Measurements from ENCODE around the gene ICAM1. TPM values are rescaled to one million over a fixed set of nuclear protein-coding genes. Genes with fewer than 3 reads are reported as not detected.
"Not testable (repeated sequence)": the region's sequence is repeated elsewhere in the genome, so short reads cannot be mapped to it uniquely, and the experiment has no call there.

Gene ICAM1, protein sequence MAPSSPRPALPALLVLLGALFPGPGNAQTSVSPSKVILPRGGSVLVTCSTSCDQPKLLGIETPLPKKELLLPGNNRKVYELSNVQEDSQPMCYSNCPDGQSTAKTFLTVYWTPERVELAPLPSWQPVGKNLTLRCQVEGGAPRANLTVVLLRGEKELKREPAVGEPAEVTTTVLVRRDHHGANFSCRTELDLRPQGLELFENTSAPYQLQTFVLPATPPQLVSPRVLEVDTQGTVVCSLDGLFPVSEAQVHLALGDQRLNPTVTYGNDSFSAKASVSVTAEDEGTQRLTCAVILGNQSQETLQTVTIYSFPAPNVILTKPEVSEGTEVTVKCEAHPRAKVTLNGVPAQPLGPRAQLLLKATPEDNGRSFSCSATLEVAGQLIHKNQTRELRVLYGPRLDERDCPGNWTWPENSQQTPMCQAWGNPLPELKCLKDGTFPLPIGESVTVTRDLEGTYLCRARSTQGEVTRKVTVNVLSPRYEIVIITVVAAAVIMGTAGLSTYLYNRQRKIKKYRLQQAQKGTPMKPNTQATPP
- 1 to 10 TPM; 5.0 to 6.6 (median 5.6) TPM for polyA plus RNA-seq (ENCODE audit: insufficient read length in 3 of 3)
- long read RNA-seq, donor 1 = 0 reads
- long read RNA-seq, donor 2, partial matches to known transcripts = 0 of 2 reads
- long read RNA-seq, donor 2, other reads (novel, unspliced or antisense) = 0 of 2 reads
- long read RNA-seq, donor 3, partial matches to known transcripts = 0 of 3 reads
- long read RNA-seq, donor 3, other reads (novel, unspliced or antisense) = 0 of 3 reads
- long read RNA-seq, donor 4, partial matches to known transcripts = 0 of 4 reads
- long read RNA-seq, donor 4, other reads (novel, unspliced or antisense) = 0 of 4 reads
- long read RNA-seq, donor 5, partial matches to known transcripts = 0 of 2 reads
- long read RNA-seq, donor 5, other reads (novel, unspliced or antisense) = 0 of 2 reads
- long read RNA-seq, donor 6, partial matches to known transcripts = 0 of 2 reads
- long read RNA-seq, donor 6, other reads (novel, unspliced or antisense) = 0 of 2 reads
- long read RNA-seq, donor 7, partial matches to known transcripts = 0 of 1 reads
- long read RNA-seq, donor 7, other reads (novel, unspliced or antisense) = 0 of 1 reads
- long read RNA-seq, donor 8, partial matches to known transcripts = 0 of 1 reads
- long read RNA-seq, donor 8, other reads (novel, unspliced or antisense) = 0 of 1 reads
- long read RNA-seq, donor 9, partial matches to known transcripts = 0 of 2 reads
- long read RNA-seq, donor 9, other reads (novel, unspliced or antisense) = 0 of 2 reads
- long read RNA-seq, donor 10, partial matches to known transcripts = 0 of 2 reads
- long read RNA-seq, donor 10, other reads (novel, unspliced or antisense) = 0 of 2 reads
- long read RNA-seq, donor 11, partial matches to known transcripts = 0 of 4 reads
- long read RNA-seq, donor 11, other reads (novel, unspliced or antisense) = 0 of 4 reads
- long read RNA-seq, donor 12, partial matches to known transcripts = 0 of 3 reads
- long read RNA-seq, donor 12, other reads (novel, unspliced or antisense) = 0 of 3 reads
- long read RNA-seq, donor 13 = 0 reads
- long read RNA-seq, donor 14 = 0 reads
- long read RNA-seq, donor 15 = 0 reads
- long read RNA-seq, donor 16, partial matches to known transcripts = 0 of 1 reads
- long read RNA-seq, donor 16, other reads (novel, unspliced or antisense) = 0 of 1 reads

GRCh38 chr19:10270616-10271394, at the start of gene ICAM1:
Gene ICAM1, plus strand, starts transcription at chr19:10271120. Its CDS starts 40 bp downstream, at chr19:10271160.
- no peak for DNase-seq

- DNase-seq = no peak
These were observed 48.6 kb upstream of the ICAM1 start for GRCh38 chr19:10222201-10222890.

DNA sequence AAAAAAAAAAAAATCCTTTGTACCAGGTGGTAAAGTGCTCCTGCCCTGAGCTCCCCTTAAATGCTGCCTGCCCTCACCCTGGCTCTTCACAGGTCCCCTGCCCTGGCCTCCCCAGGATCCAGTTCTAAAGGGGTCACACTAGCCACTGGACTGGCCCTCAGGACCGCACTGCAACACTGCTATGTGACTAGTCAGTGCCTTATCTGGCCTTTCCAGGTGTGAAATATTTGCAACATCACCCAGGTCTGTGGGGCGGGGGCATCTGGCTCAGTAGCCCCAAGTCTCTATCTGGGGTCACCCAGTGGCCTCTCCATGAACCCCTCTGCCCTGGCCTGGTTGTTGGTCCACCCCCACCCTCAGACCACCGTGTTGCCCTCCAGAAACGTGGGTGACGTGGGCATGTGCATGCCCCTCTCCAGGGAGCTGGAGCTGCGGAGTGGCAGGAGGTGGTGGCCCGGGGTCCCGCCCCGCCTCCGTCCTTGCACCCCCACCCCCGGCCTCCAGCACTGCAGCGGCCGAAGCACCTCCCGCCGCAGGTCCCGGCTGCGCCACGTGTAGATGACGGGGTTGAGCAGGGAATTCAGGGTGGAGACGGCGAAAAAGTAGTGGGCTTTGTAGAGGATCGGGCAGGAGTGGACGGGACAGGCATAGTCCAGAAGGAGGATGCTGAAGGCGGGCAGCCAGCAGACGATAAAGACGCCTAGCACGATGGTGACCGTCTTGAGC, 47.3 kb upstream of the ICAM1 start:
- no peak for DNase-seq

DNA sequence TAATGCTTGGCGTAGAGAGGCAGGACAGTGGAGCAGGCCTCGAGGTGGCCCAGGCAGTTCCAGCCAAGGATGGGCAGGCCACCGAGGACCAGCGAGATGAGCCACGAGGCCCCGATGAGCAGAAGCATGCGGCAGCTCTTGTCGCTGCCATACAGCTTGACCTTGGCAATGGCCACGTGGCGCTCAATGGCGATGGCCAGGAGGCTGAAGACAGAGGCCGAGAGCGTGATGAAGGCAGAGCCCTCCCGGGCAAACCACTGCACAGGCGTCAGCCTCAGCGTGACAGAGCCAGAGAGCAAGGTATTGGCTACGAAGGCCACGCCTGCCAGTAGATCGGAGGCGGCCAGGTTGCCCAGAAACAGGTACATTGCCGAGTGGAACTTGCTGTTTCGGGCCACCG, 46.6 kb upstream of the ICAM1 start:
- DNase-seq = no peak

DNA sequence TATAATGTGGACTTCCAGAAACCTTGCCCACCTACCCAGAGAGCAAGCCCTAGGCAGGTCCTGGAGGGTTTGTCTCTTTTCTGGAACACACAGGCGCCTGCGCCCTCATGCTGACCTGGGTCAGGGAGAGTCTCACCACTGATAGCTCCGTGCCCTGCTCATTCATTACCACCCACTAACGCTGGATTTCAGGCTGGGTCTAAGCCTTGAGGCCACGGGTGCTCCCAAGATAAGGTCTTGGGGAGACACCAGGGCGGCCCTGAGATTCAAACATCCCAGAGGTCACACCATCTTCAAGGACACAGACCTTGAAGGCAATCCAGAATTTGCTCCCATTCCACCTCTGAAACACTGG, 44.9 kb upstream of the ICAM1 start:
- no peak for DNase-seq

GRCh38 chr19:10226376-10227025, 44.4 kb upstream of the ICAM1 start:
- DNase-seq = peak; percentile 87

GRCh38 chr19:10227026-10227971, 43.6 kb upstream of the ICAM1 start:
- DNase-seq = no peak

DNA sequence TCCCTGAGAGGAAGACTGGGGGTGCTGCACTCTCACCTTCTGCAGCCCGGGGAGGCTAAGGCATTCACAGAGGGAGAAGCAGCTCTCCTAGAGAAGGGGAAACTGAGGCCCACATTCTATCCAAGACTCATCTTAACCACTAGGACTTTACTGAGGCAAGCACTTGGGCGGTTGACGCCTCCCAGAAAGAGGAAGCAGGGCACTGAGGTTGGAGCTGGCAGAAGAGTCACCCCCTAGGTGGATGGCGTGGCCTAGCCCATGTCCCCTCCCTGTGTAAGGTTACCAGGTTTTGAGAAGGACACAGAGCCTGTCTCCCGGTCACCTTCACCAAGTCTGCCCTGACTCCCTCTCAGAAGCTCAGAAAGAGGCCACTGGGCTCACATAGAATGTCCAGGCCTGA, 42.5 kb upstream of the ICAM1 start:
- DNase-seq = no peak

GRCh38 chr19:10228920-10229319, 42.0 kb upstream of the ICAM1 start:
- DNase-seq = no peak

DNA sequence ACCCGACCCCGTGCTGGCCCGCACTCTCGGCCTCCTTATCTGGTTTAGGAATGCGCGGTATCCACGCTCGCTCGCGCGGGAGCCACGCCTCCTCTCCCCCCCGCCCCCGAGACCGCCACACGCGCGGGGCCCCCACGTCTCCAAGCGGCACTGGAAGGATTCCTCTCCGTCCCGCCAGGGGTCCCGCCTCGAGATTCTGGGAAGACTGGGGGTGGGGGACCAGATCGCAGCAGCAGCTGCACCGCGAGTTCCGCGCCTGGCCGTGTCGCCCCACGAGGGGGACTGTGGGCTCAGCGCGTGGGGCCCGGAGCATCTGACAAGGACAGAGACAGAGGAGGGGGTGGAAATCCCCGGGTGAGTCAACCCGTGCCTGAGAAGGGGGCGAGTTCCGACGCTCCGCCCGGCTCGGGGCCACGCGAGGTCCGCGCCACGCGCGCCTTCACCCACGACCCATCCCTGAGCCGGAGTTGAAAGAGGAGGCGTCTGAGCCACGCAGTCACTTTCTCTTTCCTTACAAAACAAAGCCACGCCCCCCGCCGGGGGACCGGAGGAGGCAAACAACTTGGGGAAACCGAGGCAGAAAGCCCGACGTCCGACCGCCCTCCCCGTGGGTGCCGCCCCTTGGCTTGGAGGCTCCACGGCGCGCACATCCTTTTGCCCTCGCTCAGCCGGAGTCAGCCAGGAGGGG, 40.6 kb upstream of the ICAM1 start:
- peak; percentile 45 for DNase-seq

- DNase-seq = peak; percentile 85
These were observed 39.9 kb upstream of the ICAM1 start, which contains the start of gene S1PR2 for GRCh38 chr19:10230861-10231611. Gene S1PR2, minus strand, starts transcription at chr19:10231331. Its CDS starts 6,426 bp downstream, at chr19:10224905.

- DNase-seq = no peak
These were observed 39.2 kb upstream of the ICAM1 start for GRCh38 chr19:10231612-10232228.

GRCh38 chr19:10233946-10234345, 37.0 kb upstream of the ICAM1 start:
- no peak for DNase-seq

DNA sequence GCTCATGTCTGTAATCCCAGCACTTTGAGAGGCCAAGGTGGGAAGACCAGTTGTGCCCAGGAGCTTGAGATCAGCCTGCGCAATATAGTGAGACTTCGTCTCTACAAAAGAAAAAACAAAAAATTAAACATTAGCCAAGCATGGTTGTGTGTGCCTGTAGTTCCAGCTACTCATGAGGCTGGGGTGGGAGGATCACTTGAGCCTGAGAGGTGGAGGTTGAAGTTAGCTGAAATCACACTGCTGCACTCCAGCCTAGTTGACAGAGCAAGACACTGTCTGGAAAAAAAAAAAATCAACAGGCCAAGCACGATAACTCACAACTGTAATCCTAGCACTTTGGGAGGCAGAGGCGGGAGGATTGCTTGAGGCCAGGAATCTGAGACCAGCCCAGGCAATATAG, 35.9 kb upstream of the ICAM1 start:
- DNase-seq = no peak

GRCh38 chr19:10235409-10235808, 35.5 kb upstream of the ICAM1 start:
- DNase-seq = not testable (repeated sequence)
